ENCODE data around the gene PPM1N. TPM values are rescaled to one million over a fixed set of nuclear protein-coding genes. Genes with fewer than 3 reads are reported as not detected.
A peak's percentile ranks its signal among the peaks of the same experiment; 100 is the strongest.

Gene PPM1N
- total and polyA plus RNA-seq, 2 experiments from 2014 or later = 0.32 to 0.63 TPM

DNA sequence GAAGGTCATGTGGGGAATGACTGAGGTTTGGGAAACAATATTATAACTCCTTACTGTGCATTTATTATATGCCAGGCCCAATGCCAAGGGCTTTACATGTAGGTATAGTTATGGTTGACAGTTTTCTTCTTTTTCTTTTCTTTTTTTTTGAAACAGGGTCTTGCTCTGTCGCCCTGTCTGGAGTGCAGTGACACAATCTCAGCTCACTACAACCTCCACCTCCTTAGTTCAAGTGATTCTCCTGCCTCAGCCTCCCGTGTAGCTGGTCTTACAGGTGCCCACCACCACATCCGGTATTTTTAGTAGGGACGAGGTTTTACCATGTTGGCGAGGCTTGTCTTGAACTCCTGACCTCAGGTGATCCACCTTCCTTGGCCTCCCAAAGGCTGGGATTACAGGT is 15.2 kb upstream of the PPM1N start:
- in situ Hi-C loops (cut with MboI) = no loop called here
- Histone ChIP-seq H3K27ac (no peak overlapping the region), H3K9ac (no peak overlapping the region), H3K9me2 (ENCODE audit: insufficient read depth) (no peaks in the 10 kb centered on the region), H3K4me2 (ENCODE audit: unreplicated experiment) (no peak overlapping the region), H3K36me3 (ENCODE audit: low read depth) (no peaks in the 10 kb centered on the region), H4K20me1 (ENCODE audit: insufficient read depth) (no peaks in the 10 kb centered on the region), H3K27me3 (replicated peaks; ENCODE audit: insufficient read depth) (no peaks in the 10 kb centered on the region), H3K79me2 (ENCODE audit: insufficient read depth) (no peaks in the 10 kb centered on the region), H3K4me3 (no peak overlapping the region), H3K4me1 (ENCODE audit: insufficient read depth) (peaks cover under 1% of the 10 kb centered on the region; the same call in 1 of the 2 replicates), H3K9me3 (ENCODE audit: low read depth) (no peaks in the 10 kb centered on the region), H3F3A (ENCODE audit: insufficient read depth) (peaks cover 18% of the 10 kb centered on the region), H2AFZ (no peak overlapping the region)
- DNase-seq = no peak
- TF ChIP-seq EZH2phosphoT487 (IDR thresholded peaks at IDR 0.05; ENCODE audit: insufficient read depth, low read depth) (no peak), EZH2 (IDR thresholded peaks at IDR 0.05; ENCODE audit: insufficient read depth, poor library complexity, severe bottlenecking) (no peak)
- 87 to 91% methylated on average over 5 of the region's 5 CpGs for WGBS, 2 experiments (ENCODE audit: low coverage in 1 of 2, low lambda C conversion rate in 2 of 2, missing lambda C conversion rate in 2 of 2)

DNA sequence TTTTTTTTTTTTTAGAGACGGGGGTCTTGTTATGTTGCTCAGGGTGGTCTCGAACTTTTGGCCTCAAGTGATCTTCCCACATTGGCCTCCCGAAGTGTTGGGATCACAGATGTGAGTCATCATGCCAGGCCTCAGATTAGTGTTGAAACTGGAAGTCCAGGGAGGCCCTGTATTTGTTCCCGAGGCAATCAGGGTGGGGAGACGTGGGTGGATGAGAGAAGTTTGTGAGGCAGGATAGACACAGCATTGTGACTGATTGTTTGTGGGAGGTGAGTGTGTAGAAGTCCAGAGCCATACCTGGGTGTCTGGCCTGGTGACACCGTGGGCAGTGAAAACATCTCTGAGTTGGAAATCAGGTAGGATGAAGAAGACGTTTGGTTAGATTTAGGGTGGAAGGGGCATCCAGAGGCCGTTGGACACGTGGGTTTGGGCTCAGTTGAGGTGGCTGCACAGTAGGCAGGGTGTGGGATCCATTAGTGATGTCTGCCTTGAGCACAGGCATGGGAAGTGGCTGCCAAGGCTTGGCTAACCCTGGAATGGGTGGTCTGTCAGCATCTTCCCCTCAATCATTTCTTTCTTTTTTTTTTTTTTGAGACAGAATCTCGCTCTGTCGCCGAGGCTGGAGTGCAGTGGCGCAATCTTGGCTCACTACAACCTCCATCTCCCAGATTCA is 13.8 kb upstream of the PPM1N start:
- H3K27me3 ChIP-seq (replicated peaks; ENCODE audit: insufficient read depth) = no peaks in the 10 kb centered on the region
- no peak overlapping the region for H2AFZ ChIP-seq
- in situ Hi-C loops (cut with MboI) = no loop called here
- peaks cover 5% of the 10 kb centered on the region; the same call in 1 of the 2 replicates for H3F3A ChIP-seq (ENCODE audit: insufficient read depth)
- no peaks in the 10 kb centered on the region for H3K79me2 ChIP-seq (ENCODE audit: insufficient read depth)
- H3K4me3 ChIP-seq = no peak overlapping the region
- H3K36me3 ChIP-seq (ENCODE audit: low read depth) = no peaks in the 10 kb centered on the region
- no peak overlapping the region for H3K4me2 ChIP-seq (ENCODE audit: unreplicated experiment)
- no peak overlapping the region for H3K27ac ChIP-seq
- no peaks in the 10 kb centered on the region for H3K9me2 ChIP-seq (ENCODE audit: insufficient read depth)
- no peaks in the 10 kb centered on the region; the same call in 1 of the 2 replicates for H3K4me1 ChIP-seq (ENCODE audit: insufficient read depth)
- TF ChIP-seq EZH2 (IDR thresholded peaks at IDR 0.05; ENCODE audit: insufficient read depth, poor library complexity, severe bottlenecking) (no peak), EZH2phosphoT487 (IDR thresholded peaks at IDR 0.05; ENCODE audit: insufficient read depth, low read depth) (no peak)
- no peaks in the 10 kb centered on the region for H3K9me3 ChIP-seq (ENCODE audit: low read depth)
- no peaks in the 10 kb centered on the region for H4K20me1 ChIP-seq (ENCODE audit: insufficient read depth)
- WGBS, 2 experiments (ENCODE audit: low coverage in 1 of 2, low lambda C conversion rate in 2 of 2, missing lambda C conversion rate in 2 of 2) = 70 to 71% methylated on average over 12 to 13 of the region's 13 CpGs
- DNase-seq = peak; percentile 65
- no peak overlapping the region for H3K9ac ChIP-seq

DNA sequence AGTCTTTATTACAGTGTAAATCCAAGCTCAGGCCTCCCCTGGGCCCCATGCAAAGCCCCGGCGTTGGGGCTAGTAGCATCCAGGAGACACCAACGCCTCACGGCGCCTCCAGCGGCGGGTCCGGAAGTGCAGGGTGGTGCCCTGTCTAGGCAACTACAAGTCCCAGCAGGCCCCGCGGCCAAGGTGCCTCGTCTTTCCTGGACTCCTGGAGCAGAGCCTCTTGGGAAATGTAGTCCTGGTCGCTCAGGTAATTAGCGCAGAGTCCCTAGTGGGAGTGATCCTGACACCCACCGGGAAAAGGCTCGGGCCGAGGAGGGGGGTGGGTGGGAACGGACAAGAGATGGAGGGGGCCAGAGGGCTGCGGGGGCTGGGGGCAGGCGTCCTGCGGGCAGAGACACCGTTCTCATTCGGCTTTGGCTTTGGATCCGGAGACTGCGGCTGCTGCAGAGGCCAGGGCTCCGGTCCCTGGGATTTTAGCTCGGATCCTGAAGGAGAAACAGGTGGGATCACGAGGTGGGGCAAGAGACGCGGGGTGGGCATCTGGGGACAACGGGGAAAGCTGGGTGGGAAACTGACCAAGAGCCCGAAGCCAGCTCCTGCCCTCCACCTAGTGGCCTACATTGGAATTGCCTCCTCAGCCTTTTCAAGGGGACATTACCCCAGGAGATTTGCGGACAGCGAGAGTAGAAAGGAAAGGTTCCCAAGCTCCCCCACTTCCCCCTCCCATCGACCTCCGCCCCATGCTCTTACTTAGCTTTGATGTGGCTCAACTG is 12.8 kb upstream of the PPM1N start:
- no peaks in the 10 kb centered on the region; the same call in 1 of the 2 replicates for H3K4me1 ChIP-seq (ENCODE audit: insufficient read depth)
- H3F3A ChIP-seq (ENCODE audit: insufficient read depth) = 0 out of 2 replicates have a peak, but pooled peaks cover 5% of the 10 kb centered on the region
- H3K27me3 ChIP-seq (replicated peaks; ENCODE audit: insufficient read depth) = no peaks in the 10 kb centered on the region
- H3K36me3 ChIP-seq (ENCODE audit: low read depth) = no peaks in the 10 kb centered on the region
- DNase-seq = peak; percentile 98
- H3K79me2 ChIP-seq (ENCODE audit: insufficient read depth) = no peaks in the 10 kb centered on the region
- H3K27ac ChIP-seq = no peak overlapping the region
- no peak for TF ChIP-seq EZH2phosphoT487 (IDR thresholded peaks at IDR 0.05; ENCODE audit: insufficient read depth, low read depth)
- H3K4me3 ChIP-seq = peak overlapping the region; percentile 85
- peak overlapping the region; percentile 91 for H3K4me2 ChIP-seq (ENCODE audit: unreplicated experiment)
- peak overlapping the region; percentile 93 for H2AFZ ChIP-seq
- H3K9me2 ChIP-seq (ENCODE audit: insufficient read depth) = no peaks in the 10 kb centered on the region
- no peaks in the 10 kb centered on the region for H3K9me3 ChIP-seq (ENCODE audit: low read depth)
- no peaks in the 10 kb centered on the region for H4K20me1 ChIP-seq (ENCODE audit: insufficient read depth)
- in situ Hi-C loops (cut with MboI) = no loop called here
- WGBS, 2 experiments (ENCODE audit: low coverage in 1 of 2, low lambda C conversion rate in 2 of 2, missing lambda C conversion rate in 2 of 2) = 6 to 7% methylated on average over 27 to 35 of the region's 35 CpGs
- H3K9ac ChIP-seq = peak overlapping the region; percentile 69

DNA sequence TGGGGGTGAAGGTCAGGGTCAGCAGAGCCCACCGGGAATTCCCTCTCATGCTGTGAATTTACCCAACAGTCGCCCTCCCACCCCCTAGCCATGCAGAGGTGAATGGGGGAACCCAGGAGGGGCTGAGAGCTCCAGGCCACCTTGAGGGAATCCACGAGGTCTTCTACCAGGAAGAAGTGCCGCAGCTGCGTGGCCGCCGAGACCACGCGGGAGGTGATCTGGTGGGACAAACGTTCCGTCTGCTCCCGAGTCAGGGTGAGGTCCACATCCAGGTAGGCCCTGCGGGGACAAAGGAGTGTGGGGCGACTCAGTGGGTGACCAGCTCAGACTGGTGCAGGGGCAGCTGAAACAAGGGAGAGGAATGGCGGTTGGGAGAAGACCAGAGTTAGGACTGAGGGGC is 9.5 kb upstream of the PPM1N start:
- 89 to 92% methylated on average over 15 of the region's 15 CpGs for WGBS, 2 experiments (ENCODE audit: low coverage in 1 of 2, low lambda C conversion rate in 2 of 2, missing lambda C conversion rate in 2 of 2)

More for the DNA sequence above, 9.5 kb upstream of the PPM1N start:
- H3K9me2 ChIP-seq (ENCODE audit: insufficient read depth) = no peaks in the 10 kb centered on the region
- H3F3A ChIP-seq (ENCODE audit: insufficient read depth) = 0 out of 2 replicates have a peak, but pooled peaks cover 5% of the 10 kb centered on the region
- DNase-seq = no peak
- no peaks in the 10 kb centered on the region for H3K79me2 ChIP-seq (ENCODE audit: insufficient read depth)
- H3K27ac ChIP-seq = no peak overlapping the region
- no peaks in the 10 kb centered on the region for H3K27me3 ChIP-seq (replicated peaks; ENCODE audit: insufficient read depth)
- TF ChIP-seq EZH2phosphoT487 (IDR thresholded peaks at IDR 0.05; ENCODE audit: insufficient read depth, low read depth) = no peak
- TF ChIP-seq EZH2 (IDR thresholded peaks at IDR 0.05; ENCODE audit: insufficient read depth, poor library complexity, severe bottlenecking) = no peak
- H3K36me3 ChIP-seq (ENCODE audit: low read depth) = no peaks in the 10 kb centered on the region
- no peak overlapping the region for H3K4me3 ChIP-seq
- in situ Hi-C loops (cut with MboI) = no loop called here
- H3K9me3 ChIP-seq (ENCODE audit: low read depth) = no peaks in the 10 kb centered on the region
- H2AFZ ChIP-seq = no peak overlapping the region
- no peak overlapping the region for H3K4me2 ChIP-seq (ENCODE audit: unreplicated experiment)
- no peaks in the 10 kb centered on the region; the same call in 1 of the 2 replicates for H3K4me1 ChIP-seq (ENCODE audit: insufficient read depth)
- no peaks in the 10 kb centered on the region for H4K20me1 ChIP-seq (ENCODE audit: insufficient read depth)
- H3K9ac ChIP-seq = no peak overlapping the region
